Endothelial cell of umbilical vein (primary cell): ENCODE data around the gene SPOCD1. TPM values are rescaled to one million over a fixed set of nuclear protein-coding genes. Genes with fewer than 3 reads are reported as not detected.

Experiments
- BruUV-seq: library from RNA; stranded (reverse); fragments of 400-500 nt; replicated peaks from 2 replicates; lab custom pipeline; 2021; lab: Mats Ljungman, UMichigan
- CTCF ChIA-PET: fragments of 300-600, 350-600 bp; sonication (Branson Sonifier 250); formaldehyde crosslinking; loops from one replicate; lab custom pipeline; 2021; ENCODE audit warnings: antibody characterized with exemption, inconsistent platforms; lab: Charles Lee
- POLR2A ChIA-PET: fragments of 300-600, 350-600 bp; sonication (Branson Sonifier 250); formaldehyde crosslinking; loops from one replicate; lab custom pipeline; 2021; ENCODE audit warnings: antibody characterized with exemption, inconsistent platforms; lab: Charles Lee
- DNase-seq: peaks from one replicate; pipeline ENCODE4 v3.0.0-alpha.2; 2011; ENCODE audit warnings: low read depth, low spot score
- FAIRE-seq: peaks from 2 replicates; lab custom pipeline; 2011; peaks lifted over from hg19 to GRCh38; lab: Jason Lieb, UNC
- H2AFZ ChIP-seq: 2 replicates; pipeline ENCODE4 v1.6.0; 2012; ENCODE audit warnings: low read depth, low read length, control low read depth, inconsistent platforms
- H3K27ac ChIP-seq: 2 replicates; pipeline ENCODE4 v1.5.1; 2011; ENCODE audit warnings: low read depth, mild to moderate bottlenecking, control low read depth, low read length, moderate library complexity; ENCODE audit not compliant: insufficient read depth
- H3K27me3 ChIP-seq, 2 experiments: 2 replicates each; pipeline versions ENCODE4 v1.6.0 to v1.6.1; 2011; ENCODE audit warnings: low read length in 2 of 2, mixed read lengths in 1 of 2; ENCODE audit not compliant: control insufficient read depth in 2 of 2, insufficient read depth in 2 of 2
- H3K36me3 ChIP-seq, 2 experiments: 2 replicates in 1 of 2; 3 replicates in 1 of 2; pipeline ENCODE4 v1.5.1; 2011; ENCODE audit warnings: low read length in 2 of 2, mild to moderate bottlenecking in 1 of 2, moderate library complexity in 1 of 2; ENCODE audit not compliant: control insufficient read depth in 2 of 2, insufficient read depth in 2 of 2; ENCODE audit errors: extremely low read depth in 1 of 2
- H3K4me1 ChIP-seq: 3 replicates; pipeline ENCODE4 v1.5.1; 2011; ENCODE audit warnings: mild to moderate bottlenecking, low read length; ENCODE audit not compliant: control insufficient read depth, insufficient read depth; ENCODE audit errors: extremely low read depth
- H3K4me2 ChIP-seq: 2 replicates; pipeline ENCODE4 v1.6.1; 2011; ENCODE audit warnings: low read length, control low read depth, mixed read lengths; ENCODE audit not compliant: insufficient read depth
- H3K4me3 ChIP-seq, 3 experiments: fragments of 200-600 bp in 1 of 3; sonication (generic), shearing (Covaris generic) in 1 of 3; replicated peaks in 1 of 3; 2 replicates each; pipeline ENCODE4 v1.5.1; 2011 to 2016; ENCODE audit warnings: control low read depth in 3 of 3, low read length in 3 of 3, mild to moderate bottlenecking in 2 of 3, inconsistent platforms in 1 of 3, low read depth in 1 of 3, moderate library complexity in 1 of 3; ENCODE audit not compliant: insufficient read depth in 1 of 3
- H3K79me2 ChIP-seq: 2 replicates; pipeline ENCODE4 v1.6.0; 2012; ENCODE audit warnings: low read length, inconsistent platforms; ENCODE audit not compliant: control insufficient read depth, insufficient read depth
- H3K9ac ChIP-seq: replicated peaks from 2 replicates; pipeline ENCODE3; 2011; ENCODE audit warnings: low read length, control low read depth; ENCODE audit not compliant: insufficient read depth; ENCODE audit errors: extremely low read depth
- H3K9me1 ChIP-seq: replicated peaks from 3 replicates; pipeline ENCODE4 v1.6.0; 2011; ENCODE audit warnings: mild to moderate bottlenecking, low read length; ENCODE audit not compliant: control insufficient read depth, insufficient read depth; ENCODE audit errors: extremely low read depth
- H3K9me3 ChIP-seq: replicated peaks from 2 replicates; pipeline ENCODE4 v1.5.1; 2012; ENCODE audit warnings: low read length, inconsistent platforms; ENCODE audit not compliant: control insufficient read depth, insufficient read depth
- H4K20me1 ChIP-seq: replicated peaks from 2 replicates; pipeline ENCODE3; 2011; ENCODE audit warnings: mild to moderate bottlenecking, low read length; ENCODE audit not compliant: control insufficient read depth, insufficient read depth; ENCODE audit errors: extremely low read depth
- CTCF ChIP-seq, 2 donors: IDR thresholded peaks; 1 replicate in 1 of 2; 2 replicates in 1 of 2; pipeline ENCODE4 v1.5.1; 2011; ENCODE audit warnings: low read length in 2 of 2, mild to moderate bottlenecking in 2 of 2, moderate library complexity in 2 of 2, control low read depth in 1 of 2, inconsistent platforms in 1 of 2, low read depth in 1 of 2; ENCODE audit not compliant: insufficient read depth in 1 of 2; ENCODE audit errors: extremely low read depth in 1 of 2
- EZH2 ChIP-seq: IDR thresholded peaks from 2 replicates; pipeline ENCODE4 v1.6.1; 2012; ENCODE audit warnings: borderline replicate concordance, low read depth, mild to moderate bottlenecking, moderate library complexity, low read length, inconsistent platforms; ENCODE audit not compliant: severe bottlenecking
- GATA2 ChIP-seq: IDR thresholded peaks from 2 replicates; pipeline ENCODE4 v1.7.0; 2011; ENCODE audit warnings: low read depth, mild to moderate bottlenecking, moderate library complexity, mixed read lengths, low read length; ENCODE audit not compliant: insufficient read length, insufficient read depth
- MYC ChIP-seq: IDR thresholded peaks from one replicate; pipeline ENCODE4 v1.6.1; 2011; ENCODE audit warnings: mild to moderate bottlenecking, low read depth, low read length
- POLR2AphosphoS5 ChIP-seq: IDR thresholded peaks from 2 replicates; pipeline ENCODE4 v1.6.1; 2012; ENCODE audit warnings: low read depth, mild to moderate bottlenecking, control low read depth, low read length, moderate library complexity; ENCODE audit not compliant: insufficient read depth
- dilution Hi-C: fragments of 300-500 bp; cut with MboI; formaldehyde crosslinking; loops from one replicate; pipeline ENCODE4 v1.15.0; 2019; ENCODE audit warnings: low sequenced_read_pairs; ENCODE audit not compliant: extremely low pct_ligation_motif_present
- intact Hi-C: fragments of 100-400 bp; cut with micrococcal nuclease; formaldehyde crosslinking; loops from one replicate; pipeline ENCODE4 v1.10.0; 2022
- polyA plus RNA-seq, 4 experiments: library from polyadenylated mRNA; depleted of rRNA in 3 of 4; stranded (reverse) in 3 of 4; unstranded in 1 of 4; fragments of >200 nt; gene quantifications; 2 replicates each; pipeline versions ENCODE4 v1.2.1 to v1.2.3, GENCODE V29; 2011 to 2012; ENCODE audit warnings: missing spikeins in 1 of 4
- total RNA-seq: library from RNA; stranded (reverse); gene quantifications from 2 replicates; pipeline ENCODE4 v1.2.3, GENCODE V29; 2021
- TF ChIP-seq, protein P1 (sequence below): IDR thresholded peaks from 2 replicates; pipeline ENCODE4 v1.6.1; 2011; ENCODE audit not compliant: insufficient read depth, insufficient read length

Gene SPOCD1
- total and polyA plus RNA-seq, 2 donors (not counting 3 experiments of a cell fraction or from before 2014, with no cell fraction given) = 0.27 to 33.0 TPM

DNA sequence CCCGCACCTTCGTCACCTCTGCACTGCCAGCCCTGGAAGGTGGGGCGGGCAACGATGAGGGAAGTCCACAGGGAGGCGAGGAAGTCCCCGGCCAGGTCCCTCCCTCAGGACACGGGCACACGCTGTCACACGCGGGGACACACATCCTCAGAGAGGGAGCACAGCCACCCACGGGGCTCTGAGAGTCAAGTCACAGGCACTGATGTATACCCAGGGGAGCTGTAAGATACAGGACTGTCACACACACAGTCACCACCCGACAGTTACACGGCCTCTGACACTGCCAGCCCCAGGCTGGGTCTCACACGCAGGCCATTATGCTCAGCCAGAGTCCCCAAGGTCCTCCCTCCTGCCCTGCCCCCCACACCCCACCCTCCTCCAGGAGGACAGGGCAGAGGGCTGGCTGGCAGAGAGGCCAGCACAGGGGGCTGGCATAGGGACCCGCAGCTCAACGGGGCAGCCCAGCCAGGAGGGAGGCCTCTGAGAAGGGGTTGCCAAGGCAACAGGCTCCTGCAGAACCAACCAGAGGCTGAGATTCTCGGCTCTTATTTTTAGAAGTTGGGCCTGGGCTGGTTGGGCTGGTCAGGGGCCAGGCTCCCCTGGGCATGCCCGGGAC, 34.0 kb downstream of the SPOCD1 start:
- intact Hi-C loops = loop anchor here (10.0 kb wide), 1 partner anchor 387 kb away; no protein-coding TSS in a partner anchor
- no peak for DNase-seq
- no peaks in the 10 kb centered on the region for H3K9me3 ChIP-seq
- no peak overlapping the region for H3K9ac ChIP-seq
- ChIA-PET CTCF (interaction anchor here (1.2 kb wide), 1 partner anchor 112 kb away, joined by 3 read pairs; no protein-coding TSS in a partner anchor), POLR2A (no interaction called here)
- no peaks in the 10 kb centered on the region for H3K9me1 ChIP-seq
- no peaks in the 10 kb centered on the region for H3K79me2 ChIP-seq
- dilution Hi-C loops = no loop called here
- H4K20me1 ChIP-seq = no peaks in the 10 kb centered on the region
- FAIRE-seq = no peak
- H3K36me3 ChIP-seq = no peaks in the 10 kb centered on the region
- TF ChIP-seq GATA2 (no peak), POLR2AphosphoS5 (no peak), MYC (no peak)
- H3K4me1 ChIP-seq = no peaks in the 10 kb centered on the region
- no peak overlapping the region for H3K27ac ChIP-seq
- H3K27me3 ChIP-seq = peaks cover 0 to 1% of the 10 kb centered on the region in 2 experiments
- no peak overlapping the region for H3K4me2 ChIP-seq
- no peak overlapping the region for H2AFZ ChIP-seq
- no peak overlapping the region for H3K4me3 ChIP-seq
- no TSS peak for BruUV-seq

- CTCF ChIA-PET = interaction anchor here (1.2 kb wide), 1 partner anchor 111 kb away, joined by 3 read pairs; no protein-coding TSS in a partner anchor
- no peaks in the 10 kb centered on the region for H3K9me3 ChIP-seq
- no peak overlapping the region for H2AFZ ChIP-seq
- no peak overlapping the region for H3K4me3 ChIP-seq
- POLR2A ChIA-PET = no interaction called here
- TF ChIP-seq POLR2AphosphoS5 = no peak
- TF ChIP-seq GATA2 = no peak
- TF ChIP-seq, protein P1, sequence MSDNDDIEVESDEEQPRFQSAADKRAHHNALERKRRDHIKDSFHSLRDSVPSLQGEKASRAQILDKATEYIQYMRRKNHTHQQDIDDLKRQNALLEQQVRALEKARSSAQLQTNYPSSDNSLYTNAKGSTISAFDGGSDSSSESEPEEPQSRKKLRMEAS = no peak
- no peak for TF ChIP-seq CTCF (IDR thresholded peaks at IDR 0.05; ENCODE audit: extremely low read depth in 1 of 2, insufficient read depth in 1 of 2, low read depth in 1 of 2, low read length in 2 of 2)
- TF ChIP-seq EZH2 = no peak
- TF ChIP-seq MYC = no peak
- BruUV-seq = no TSS peak
- no peak overlapping the region for H3K27ac ChIP-seq
- H3K4me2 ChIP-seq = no peak overlapping the region
- FAIRE-seq (no peak), DNase-seq (no peak)
- dilution Hi-C loops (no loop called here), intact Hi-C loops (loop anchor here (10.0 kb wide), 1 partner anchor 386 kb away; no protein-coding TSS in a partner anchor)
- no peaks in the 10 kb centered on the region for H3K36me3 ChIP-seq
- H3K4me1 ChIP-seq = no peaks in the 10 kb centered on the region
- no peaks in the 10 kb centered on the region for H3K9me1 ChIP-seq
- H3K9ac ChIP-seq = no peak overlapping the region
- H3K79me2 ChIP-seq = no peaks in the 10 kb centered on the region
- no peaks in the 10 kb centered on the region for H4K20me1 ChIP-seq
- peaks cover 0 to 1% of the 10 kb centered on the region in 2 experiments for H3K27me3 ChIP-seq
These were observed 34.6 kb downstream of the SPOCD1 start for GRCh38 chr1:31781138-31781755.
